ENCODE data around the gene TRPM3.

The TRPM3 gene

GRCh38 chr9:71121275-71122021 is at the start of gene TRPM3:
TRPM3 (minus strand) TSS chr9:71121621; CDS start chr9:71121354, 267 bp downstream.
- peak; percentile 13 for DNase-seq

GRCh38 chr9:71168418-71168817 is 47.0 kb upstream of the TRPM3 start:
- no peak for DNase-seq

- DNase-seq = no peak
Measured at GRCh38 chr9:71162126-71162525, 40.7 kb upstream of the TRPM3 start.

GRCh38 chr9:71157731-71158130 is 36.3 kb upstream of the TRPM3 start:
- no peak for DNase-seq

GRCh38 chr9:71147368-71147767 is 25.9 kb upstream of the TRPM3 start:
- DNase-seq = no peak

GRCh38 chr9:71146511-71146910 is 25.1 kb upstream of the TRPM3 start:
- no peak for DNase-seq

GRCh38 chr9:71145179-71145578 is 23.8 kb upstream of the TRPM3 start:
- DNase-seq = peak; percentile 18

- no peak for DNase-seq
Measured at GRCh38 chr9:71144495-71144894, 23.1 kb upstream of the TRPM3 start.

GRCh38 chr9:71136696-71137095 is 15.3 kb upstream of the TRPM3 start:
- DNase-seq = no peak

- no peak for DNase-seq
Measured at GRCh38 chr9:71131145-71131544, 9.7 kb upstream of the TRPM3 start.

- no peak for DNase-seq
Measured at GRCh38 chr9:71130521-71130920, 9.1 kb upstream of the TRPM3 start.

- DNase-seq = no peak
Measured at GRCh38 chr9:71128796-71129195, 7.4 kb upstream of the TRPM3 start.

- no peak for DNase-seq
Measured at GRCh38 chr9:71127301-71127700, 5.9 kb upstream of the TRPM3 start.

GRCh38 chr9:71122421-71122820 is 1.0 kb upstream of the TRPM3 start:
- no peak for DNase-seq

- DNase-seq = no peak
Measured at GRCh38 chr9:71122022-71122275, 528 bp upstream of the TRPM3 start.

GRCh38 chr9:71120501-71121247 is 747 bp downstream of the TRPM3 start:
- no peak for DNase-seq

- DNase-seq = no peak
Measured at GRCh38 chr9:71119746-71120145, 1.7 kb downstream of the TRPM3 start.

- DNase-seq = no peak
Measured at GRCh38 chr9:71118324-71118723, 3.1 kb downstream of the TRPM3 start.

GRCh38 chr9:71115448-71115975 is 5.9 kb downstream of the TRPM3 start:
- DNase-seq = no peak

- no peak for DNase-seq
Measured at GRCh38 chr9:71112866-71113265, 8.6 kb downstream of the TRPM3 start.

GRCh38 chr9:71108937-71109336 is 12.5 kb downstream of the TRPM3 start:
- DNase-seq = peak; percentile 20

GRCh38 chr9:71106992-71107391 is 14.4 kb downstream of the TRPM3 start:
- no peak for DNase-seq

- DNase-seq = no peak
Measured at GRCh38 chr9:71105192-71105591, 16.2 kb downstream of the TRPM3 start.

GRCh38 chr9:71098801-71099200 is 22.6 kb downstream of the TRPM3 start:
- no peak for DNase-seq
